Skeletal muscle satellite cell (primary cell): ENCODE measurements around the gene TMEM107. TPM values are rescaled to one million over a fixed set of nuclear protein-coding genes. Genes with fewer than 3 reads are reported as not detected.
"Not testable (repeated sequence)": the region's sequence is repeated elsewhere in the genome, so short reads cannot be mapped to it uniquely, and the experiment has no call there.

Source experiments
- H3K27me3 ChIP-seq: 2 replicates; pipeline ENCODE4 v1.7.0; 2013; ENCODE audit warnings: low read length; ENCODE audit not compliant: control insufficient read depth, insufficient read depth
- H3K36me3 ChIP-seq: 2 replicates; pipeline ENCODE4 v1.7.0; 2013; ENCODE audit warnings: mild to moderate bottlenecking, control low read depth, low read length; ENCODE audit not compliant: insufficient read depth
- H3K4me1 ChIP-seq: 2 replicates; pipeline ENCODE4 v1.7.0; 2013; ENCODE audit warnings: low read length; ENCODE audit not compliant: control insufficient read depth, insufficient read depth
- H3K4me2 ChIP-seq: 2 replicates; pipeline ENCODE4 v1.7.0; 2013; ENCODE audit warnings: mild to moderate bottlenecking, low read length
- H3K4me3 ChIP-seq: 2 replicates; pipeline ENCODE4 v1.7.0; 2013; ENCODE audit warnings: low read length
- H3K9ac ChIP-seq: 2 replicates; pipeline ENCODE4 v1.7.0; 2013; ENCODE audit warnings: mild to moderate bottlenecking, low read depth, low read length, moderate library complexity
- H3K9me3 ChIP-seq: replicated peaks from 2 replicates; pipeline ENCODE4 v1.7.0; 2013; ENCODE audit warnings: mild to moderate bottlenecking, control low read depth, low read length
- total RNA-seq: library from RNA; depleted of rRNA; stranded (reverse); fragments of >200 nt; gene quantifications from 2 replicates; pipeline ENCODE4 v1.2.3, GENCODE V29; 2012; rRNA removed

The TMEM107 gene
- 26.4 and 30.8 TPM in 2 replicates for total RNA-seq

- Histone ChIP-seq H3K4me3 (peak within 1 kb of the TSS; percentile 76), H3K36me3 (no peaks in the 10 kb centered on the region), H3K4me1 (peaks cover 23% of the 10 kb centered on the region), H3K9ac (peak within 1 kb of the TSS; percentile 85), H3K27me3 (no peaks in the 10 kb centered on the region), H3K9me3 (no peaks in the 10 kb centered on the region), H3K4me2 (peak within 1 kb of the TSS; percentile 86)
Measured at GRCh38 chr17:8176197-8176940, at the start of gene TMEM107. TSS of gene TMEM107 (minus strand) at chr17:8176380. CDS start at chr17:8176286, 94 bp downstream.

GRCh38 chr17:8224891-8225812 is 49.0 kb upstream of the TMEM107 start:
- H3K9me3 ChIP-seq = no peaks in the 10 kb centered on the region
- H3K9ac ChIP-seq = no peak overlapping the region
- peaks cover 20% of the 10 kb centered on the region for H3K36me3 ChIP-seq
- H3K4me3 ChIP-seq = no peak overlapping the region
- H3K27me3 ChIP-seq = no peaks in the 10 kb centered on the region
- H3K4me1 ChIP-seq = peaks cover 18% of the 10 kb centered on the region
- no peak overlapping the region for H3K4me2 ChIP-seq

- H3K4me3 ChIP-seq = peak overlapping the region; percentile 98
- H3K36me3 ChIP-seq = peaks cover 10% of the 10 kb centered on the region
- H3K4me2 ChIP-seq = peak overlapping the region; percentile 91
- no peaks in the 10 kb centered on the region for H3K9me3 ChIP-seq
- H3K4me1 ChIP-seq = peaks cover 21% of the 10 kb centered on the region
- no peaks in the 10 kb centered on the region for H3K27me3 ChIP-seq
- H3K9ac ChIP-seq = peak overlapping the region; percentile 97
Measured at GRCh38 chr17:8223356-8224126, 47.4 kb upstream of the TMEM107 start.

GRCh38 chr17:8222630-8223355 is 46.6 kb upstream of the TMEM107 start:
- H3K9ac ChIP-seq = peak overlapping the region; percentile 97
- peak overlapping the region; percentile 98 for H3K4me3 ChIP-seq
- H3K9me3 ChIP-seq = no peaks in the 10 kb centered on the region
- no peaks in the 10 kb centered on the region for H3K27me3 ChIP-seq
- peaks cover 2% of the 10 kb centered on the region for H3K36me3 ChIP-seq
- peaks cover 21% of the 10 kb centered on the region for H3K4me1 ChIP-seq
- peak overlapping the region; percentile 91 for H3K4me2 ChIP-seq

GRCh38 chr17:8222380-8222629 is 46.1 kb upstream of the TMEM107 start:
- Histone ChIP-seq H3K9me3 (no peaks in the 10 kb centered on the region), H3K36me3 (no peaks in the 10 kb centered on the region), H3K27me3 (no peaks in the 10 kb centered on the region), H3K9ac (peak overlapping the region; percentile 97), H3K4me2 (peak overlapping the region; percentile 91), H3K4me3 (peak overlapping the region; percentile 98), H3K4me1 (peaks cover 20% of the 10 kb centered on the region)

GRCh38 chr17:8221663-8222379 is 45.6 kb upstream of the TMEM107 start:
- Histone ChIP-seq H3K9me3 (no peaks in the 10 kb centered on the region), H3K4me2 (peak overlapping the region; percentile 91), H3K27me3 (no peaks in the 10 kb centered on the region), H3K4me3 (peak overlapping the region; percentile 98), H3K4me1 (peaks cover 16% of the 10 kb centered on the region), H3K36me3 (no peaks in the 10 kb centered on the region), H3K9ac (peak overlapping the region; percentile 97)

- Histone ChIP-seq H3K9me3 (no peaks in the 10 kb centered on the region), H3K4me1 (peaks cover 16% of the 10 kb centered on the region), H3K4me3 (peak overlapping the region; percentile 98), H3K27me3 (no peaks in the 10 kb centered on the region), H3K9ac (peak overlapping the region; percentile 81), H3K36me3 (no peaks in the 10 kb centered on the region), H3K4me2 (peak overlapping the region; percentile 91)
Measured at GRCh38 chr17:8220783-8221662, 44.8 kb upstream of the TMEM107 start.

GRCh38 chr17:8214000-8214399 is 37.8 kb upstream of the TMEM107 start:
- H3K27me3 ChIP-seq, H3K9me3 ChIP-seq, H3K9ac ChIP-seq, H3K4me1 ChIP-seq, H3K4me2 ChIP-seq, H3K36me3 ChIP-seq, H3K4me3 ChIP-seq: not testable (repeated sequence)

- Histone ChIP-seq H3K36me3 (no peaks in the 10 kb centered on the region), H3K4me2 (no peak overlapping the region), H3K9me3 (no peaks in the 10 kb centered on the region), H3K4me3 (no peak overlapping the region), H3K4me1 (peaks cover 13% of the 10 kb centered on the region), H3K27me3 (no peaks in the 10 kb centered on the region), H3K9ac (no peak overlapping the region)
Measured at GRCh38 chr17:8212312-8213180, 36.4 kb upstream of the TMEM107 start.
